Umbilical cord (tissue), 2 donors: Measurements from ENCODE around the gene FBXL7. TPM values are rescaled to one million over a fixed set of nuclear protein-coding genes. Genes with fewer than 3 reads are reported as not detected.

Experiments
- DNase-seq: peaks from one replicate; pipeline ENCODE4 v3.0.0-alpha.2; 2015; ENCODE audit warnings: low spot score
- total RNA-seq: library from RNA; depleted of rRNA; stranded (reverse); fragments of >200 nt; gene quantifications from one replicate; pipeline ENCODE4 v1.2.3, GENCODE V29; 2014; ENCODE audit warnings: low replicate concordance; ENCODE audit not compliant: insufficient read depth

Gene FBXL7
- total RNA-seq, 1 donor from 2014 or later = 7.9 TPM

DNA sequence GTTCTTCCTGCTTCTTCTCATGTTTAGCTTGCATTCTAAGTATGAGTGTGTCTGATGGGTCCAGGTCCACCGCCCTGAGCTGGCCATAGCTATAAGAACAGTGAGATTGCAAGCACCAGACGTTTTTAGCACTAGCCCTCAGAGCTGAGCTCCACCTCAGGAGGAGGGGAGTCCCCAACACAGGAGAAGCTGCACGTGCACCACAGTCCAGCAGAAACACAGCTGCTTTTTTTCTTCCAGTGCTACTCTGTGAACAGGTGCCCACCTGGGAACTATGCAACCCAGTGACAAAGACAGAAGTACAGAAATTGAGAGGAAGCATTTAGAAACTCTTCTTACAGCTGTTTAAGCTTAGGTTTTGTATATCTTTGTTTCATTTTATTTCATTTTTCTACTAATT lies 380.2 kb downstream of the FBXL7 start:
- no peak for DNase-seq

DNA sequence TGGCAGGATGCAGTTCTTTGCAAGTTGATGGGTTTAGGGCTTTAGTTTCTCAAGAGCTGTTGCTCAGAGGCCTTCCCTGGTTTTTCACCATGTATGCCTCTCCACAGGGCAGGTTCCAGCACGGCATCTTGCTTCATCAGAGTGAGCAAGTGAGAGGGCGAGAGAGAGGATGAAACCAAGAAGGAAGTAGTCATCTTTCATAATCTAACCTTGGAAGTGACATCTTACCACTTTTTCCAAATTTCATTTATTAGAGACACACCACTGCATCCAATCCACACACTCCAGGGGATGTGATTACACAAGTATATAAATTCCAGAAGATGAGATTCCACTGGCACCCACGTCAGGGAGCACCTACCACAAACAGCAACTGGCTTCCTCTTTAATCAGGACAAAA lies 385.2 kb downstream of the FBXL7 start:
- no peak for DNase-seq

DNA sequence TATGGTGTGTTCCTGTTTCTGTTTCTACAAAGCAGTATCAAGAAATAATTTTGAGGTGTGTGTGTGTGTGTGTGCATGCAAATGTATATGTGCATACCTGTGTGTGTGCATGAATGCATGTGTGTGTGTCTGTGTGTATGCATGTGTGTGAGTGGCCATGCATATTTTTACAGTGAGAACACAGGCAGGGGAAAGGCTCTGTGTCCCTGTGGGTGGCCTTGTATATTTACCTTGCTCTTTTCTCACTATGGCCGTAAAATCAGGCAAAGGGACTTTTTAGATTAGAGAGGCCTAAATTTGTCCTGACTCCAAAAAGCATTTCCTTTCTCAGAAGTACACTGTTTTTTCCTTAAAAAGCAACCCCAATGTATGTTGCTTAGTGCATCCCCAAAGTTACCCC lies 386.2 kb downstream of the FBXL7 start:
- DNase-seq = no peak

DNA sequence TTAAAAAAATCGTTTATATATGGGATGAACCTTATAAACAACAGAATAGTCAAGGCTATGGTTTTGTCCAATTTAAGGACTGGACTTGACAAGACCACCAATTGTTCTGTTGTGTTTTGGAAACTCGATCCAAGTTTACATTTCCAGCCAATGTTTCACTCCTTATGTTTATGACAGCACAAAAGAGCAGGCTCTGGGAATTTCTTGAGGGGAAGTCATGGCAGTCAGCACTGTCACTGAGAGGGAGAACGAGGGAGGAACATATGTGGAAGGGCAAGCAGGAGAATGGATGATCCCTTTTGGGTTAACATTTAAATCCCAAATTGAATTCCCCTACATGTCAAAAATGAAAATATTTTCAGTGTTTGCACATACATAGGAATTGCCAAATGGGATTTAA lies 387.1 kb downstream of the FBXL7 start:
- no peak for DNase-seq

DNA sequence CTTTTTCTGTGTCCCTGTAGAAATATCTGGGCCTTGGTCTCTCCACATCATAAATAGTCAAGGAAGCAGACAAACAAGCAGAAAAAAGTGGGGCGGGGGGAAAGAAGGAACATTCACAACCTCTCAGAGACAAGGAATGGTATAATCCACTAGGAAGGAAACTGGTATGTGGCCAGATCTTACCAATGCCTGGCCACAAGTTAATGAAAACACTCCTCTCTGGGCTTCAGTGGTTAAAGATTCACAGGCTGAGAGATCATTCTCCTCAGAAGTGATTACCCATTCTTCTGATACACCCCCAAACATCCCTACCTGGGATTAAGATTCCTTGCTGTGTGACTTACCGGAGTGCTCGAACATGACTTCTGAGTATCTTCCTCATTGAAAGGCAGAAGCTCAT lies 389.0 kb downstream of the FBXL7 start:
- DNase-seq = no peak

DNA sequence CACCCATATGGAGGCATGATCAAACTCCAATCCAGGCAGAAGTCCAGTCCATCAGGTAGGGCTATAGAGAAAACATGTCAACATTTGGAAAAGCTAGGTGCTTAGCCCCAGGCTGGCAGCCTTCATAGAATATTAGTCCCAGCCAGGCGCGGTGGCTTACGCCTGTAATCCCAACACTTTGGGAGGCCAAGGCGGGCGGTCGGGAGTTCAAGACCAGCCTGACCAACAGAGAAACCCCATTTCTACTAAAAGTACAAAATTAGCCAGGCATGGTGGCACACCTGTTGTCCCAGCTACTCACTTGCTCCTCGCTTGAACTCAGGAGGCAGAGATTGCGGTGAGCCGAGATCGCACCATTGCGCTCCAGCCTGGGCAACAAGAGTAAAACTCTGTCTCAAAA lies 393.9 kb downstream of the FBXL7 start:
- DNase-seq = no peak

DNA sequence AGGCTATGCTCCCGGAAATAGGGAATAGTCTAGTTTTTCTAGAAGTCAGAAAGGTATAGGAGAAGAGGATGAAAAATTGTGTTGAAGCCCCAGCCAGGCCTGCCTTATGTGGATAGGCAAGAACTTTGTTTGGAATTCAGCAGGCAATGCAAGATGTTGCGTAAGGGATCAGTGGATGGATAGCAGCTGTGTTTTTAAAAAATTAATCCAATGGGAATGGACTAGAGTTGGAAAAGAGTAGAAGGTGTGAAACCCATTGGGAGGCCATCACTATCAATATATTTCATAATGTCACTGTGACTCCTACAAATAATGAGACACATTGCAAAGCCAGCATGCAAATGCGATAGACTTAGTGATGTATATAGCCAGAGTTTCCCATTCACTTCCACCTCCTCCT lies 397.7 kb downstream of the FBXL7 start:
- DNase-seq = no peak

DNA sequence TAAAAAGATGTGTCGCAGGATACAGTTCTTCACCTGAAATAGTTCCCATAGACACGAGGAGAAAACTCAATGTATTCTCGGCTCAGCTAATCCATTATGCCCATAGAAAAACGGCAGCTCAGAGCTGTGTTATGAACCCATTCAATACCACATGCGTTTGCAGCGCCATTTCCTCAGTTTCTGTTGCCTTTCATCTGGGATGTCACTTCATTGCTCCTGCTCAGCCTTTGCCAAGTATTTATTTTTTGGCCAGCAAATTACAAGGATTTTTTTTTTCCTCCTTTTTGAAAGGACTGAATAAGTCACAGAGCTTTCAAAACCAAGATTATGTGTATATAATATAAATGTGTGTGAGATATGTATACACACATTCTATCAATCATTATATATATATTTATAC lies 398.7 kb downstream of the FBXL7 start:
- DNase-seq = no peak

DNA sequence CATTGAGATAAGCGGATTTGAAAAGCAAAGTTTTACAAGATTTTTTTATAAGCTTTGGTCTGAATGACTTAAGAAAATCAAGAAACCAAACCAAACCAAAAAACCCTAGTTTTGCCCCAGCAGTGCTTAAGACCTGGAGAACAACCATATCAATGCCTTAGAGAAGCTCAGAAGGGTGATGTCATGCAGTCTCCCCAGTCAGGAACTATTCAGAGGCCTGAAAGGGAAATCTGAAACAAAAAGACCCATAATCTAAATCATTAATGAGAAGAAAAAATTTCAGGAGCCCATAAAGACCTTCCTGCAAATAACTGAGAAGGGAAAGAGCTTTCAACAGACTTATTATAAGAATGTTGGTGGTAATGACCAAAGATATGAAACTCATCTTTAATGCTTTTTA lies 399.5 kb downstream of the FBXL7 start:
- DNase-seq = peak; percentile 48

DNA sequence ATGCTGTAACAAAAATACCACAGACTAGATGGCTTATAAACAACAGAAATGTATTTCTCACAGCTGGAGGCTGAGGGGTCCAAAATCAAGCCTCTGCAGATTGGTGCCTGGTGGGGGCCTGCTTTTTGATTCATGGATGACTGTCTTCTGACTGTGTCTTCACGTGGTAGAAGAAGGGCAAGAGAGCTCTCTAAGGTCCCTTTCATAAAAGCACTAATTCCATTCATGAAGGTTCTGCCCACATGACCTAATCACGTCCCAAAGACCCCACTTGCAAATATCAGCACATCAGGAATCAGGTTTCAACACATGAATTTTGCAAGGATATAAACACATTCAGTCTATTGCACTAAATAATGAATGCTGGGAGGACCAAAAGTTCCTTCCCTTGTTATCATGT lies 401.2 kb downstream of the FBXL7 start:
- no peak for DNase-seq

DNA sequence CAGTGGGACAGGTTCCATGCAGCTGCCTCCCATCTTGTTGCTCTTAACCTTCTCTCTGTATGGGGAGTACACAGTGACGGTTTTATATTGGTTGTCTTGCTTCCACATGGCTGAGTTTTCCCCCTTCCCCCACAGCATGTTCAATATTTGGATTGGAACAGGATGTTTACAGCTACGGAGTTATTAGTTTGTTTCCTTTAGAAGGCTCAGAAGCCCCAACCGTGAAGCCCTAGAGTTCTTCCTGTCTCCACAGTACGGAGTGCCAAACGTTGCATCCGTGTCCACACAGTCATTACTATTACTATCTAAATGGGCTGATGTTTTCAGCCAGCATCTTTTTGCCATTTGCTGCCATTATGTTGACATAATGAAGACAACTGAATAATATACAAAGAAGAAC lies 402.1 kb downstream of the FBXL7 start:
- no peak for DNase-seq

DNA sequence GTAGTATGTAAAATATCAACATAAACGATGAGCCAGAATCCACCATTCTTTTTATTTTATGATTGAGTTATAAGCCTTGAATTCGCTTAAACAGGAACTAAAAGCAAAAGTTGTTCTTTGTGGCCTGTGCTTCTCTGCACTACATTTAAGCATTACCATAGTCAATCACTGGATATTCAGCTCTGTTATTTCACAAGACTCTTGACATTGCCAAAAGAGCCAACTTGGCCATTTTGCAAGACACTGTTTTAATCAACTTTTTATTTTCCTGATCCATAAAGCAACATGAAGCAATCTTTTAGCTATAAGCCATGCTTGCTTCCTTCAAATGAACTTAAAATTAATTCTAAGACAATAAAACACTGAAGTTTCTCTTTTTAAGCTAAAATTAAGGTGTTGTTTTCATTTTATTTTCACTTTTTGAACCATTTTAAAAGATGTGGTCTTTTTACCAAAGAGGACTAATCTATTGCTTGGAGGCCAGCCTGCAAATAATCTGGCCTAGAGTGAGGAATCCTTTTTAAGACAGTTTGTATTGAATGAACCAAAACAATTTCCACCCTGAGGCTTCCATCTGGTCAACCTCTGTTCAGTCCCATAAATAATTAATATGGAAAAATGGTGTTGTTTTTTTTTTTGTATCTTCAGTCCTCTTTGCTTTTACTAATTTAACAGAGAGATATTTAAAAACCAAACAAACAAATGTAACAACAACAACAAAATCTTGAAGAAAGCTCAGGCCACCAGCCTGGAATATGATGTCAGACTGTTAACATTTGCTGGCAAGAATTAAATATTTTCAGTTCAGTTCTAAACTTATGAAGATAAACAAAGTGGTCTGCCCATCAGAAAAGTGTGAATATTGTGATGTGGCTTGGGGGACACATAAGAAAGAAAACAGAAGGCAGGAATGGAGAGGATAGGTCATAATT lies 405.2 kb downstream of the FBXL7 start:
- peak; percentile 23 for DNase-seq

DNA sequence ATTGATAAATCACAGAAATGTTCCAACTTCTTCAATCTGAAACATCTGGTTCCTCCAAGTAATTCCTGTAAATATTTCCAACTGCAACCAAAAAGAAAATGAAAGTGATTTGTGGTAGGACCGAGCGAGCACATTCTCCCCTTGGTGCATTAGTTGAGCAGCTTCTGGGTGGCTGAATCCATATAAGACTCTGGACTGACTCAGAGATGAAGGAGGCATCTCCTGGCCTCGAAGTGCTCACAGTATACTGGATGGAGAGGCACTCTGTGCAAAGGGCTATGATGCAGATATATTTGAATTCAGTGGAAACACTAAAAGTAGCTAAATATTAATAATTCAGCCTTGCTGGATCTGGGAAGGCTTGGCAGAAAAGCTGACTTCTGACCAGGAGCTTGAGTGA lies 414.7 kb downstream of the FBXL7 start:
- peak; percentile 80 for DNase-seq

DNA sequence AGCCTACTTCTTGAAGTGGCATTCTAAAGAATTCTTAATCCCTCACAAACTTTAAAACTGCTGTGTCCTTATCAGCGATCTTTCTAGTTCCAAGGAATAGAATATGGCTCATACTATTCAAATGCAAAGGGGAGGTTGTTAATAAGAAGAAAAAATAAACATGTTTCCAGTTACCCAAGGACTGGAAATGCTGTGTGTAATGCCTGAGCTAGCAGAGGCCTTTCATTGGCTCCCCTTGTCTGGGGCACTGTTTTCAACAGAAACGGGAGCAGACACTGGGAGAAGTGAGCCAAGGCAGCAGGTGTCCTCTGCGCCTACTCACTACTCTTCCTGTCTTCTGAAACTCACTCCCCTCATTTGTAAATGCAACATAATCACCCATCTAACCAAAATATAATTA lies 426.6 kb downstream of the FBXL7 start:
- DNase-seq = peak; percentile 35

DNA sequence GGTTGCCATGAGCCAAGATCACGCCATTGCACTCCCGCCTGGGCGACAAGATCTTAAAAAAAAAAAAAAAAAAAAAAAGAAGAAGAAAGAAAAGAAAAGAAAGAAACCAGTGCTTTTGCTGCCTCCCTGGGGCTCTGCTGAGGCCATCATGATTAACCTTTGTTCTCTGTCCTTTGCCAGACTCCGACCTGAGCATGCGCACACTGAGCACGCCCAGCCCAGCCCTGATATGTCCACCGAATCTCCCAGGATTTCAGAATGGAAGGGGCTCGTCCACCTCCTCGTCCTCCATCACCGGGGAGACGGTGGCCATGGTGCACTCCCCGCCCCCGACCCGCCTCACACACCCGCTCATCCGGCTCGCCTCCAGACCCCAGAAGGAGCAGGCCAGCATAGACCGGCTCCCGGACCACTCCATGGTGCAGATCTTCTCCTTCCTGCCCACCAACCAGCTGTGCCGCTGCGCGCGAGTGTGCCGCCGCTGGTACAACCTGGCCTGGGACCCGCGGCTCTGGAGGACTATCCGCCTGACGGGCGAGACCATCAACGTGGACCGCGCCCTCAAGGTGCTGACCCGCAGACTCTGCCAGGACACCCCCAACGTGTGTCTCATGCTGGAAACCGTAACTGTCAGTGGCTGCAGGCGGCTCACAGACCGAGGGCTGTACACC lies 427.9 kb downstream of the FBXL7 start:
- DNase-seq = no peak

DNA sequence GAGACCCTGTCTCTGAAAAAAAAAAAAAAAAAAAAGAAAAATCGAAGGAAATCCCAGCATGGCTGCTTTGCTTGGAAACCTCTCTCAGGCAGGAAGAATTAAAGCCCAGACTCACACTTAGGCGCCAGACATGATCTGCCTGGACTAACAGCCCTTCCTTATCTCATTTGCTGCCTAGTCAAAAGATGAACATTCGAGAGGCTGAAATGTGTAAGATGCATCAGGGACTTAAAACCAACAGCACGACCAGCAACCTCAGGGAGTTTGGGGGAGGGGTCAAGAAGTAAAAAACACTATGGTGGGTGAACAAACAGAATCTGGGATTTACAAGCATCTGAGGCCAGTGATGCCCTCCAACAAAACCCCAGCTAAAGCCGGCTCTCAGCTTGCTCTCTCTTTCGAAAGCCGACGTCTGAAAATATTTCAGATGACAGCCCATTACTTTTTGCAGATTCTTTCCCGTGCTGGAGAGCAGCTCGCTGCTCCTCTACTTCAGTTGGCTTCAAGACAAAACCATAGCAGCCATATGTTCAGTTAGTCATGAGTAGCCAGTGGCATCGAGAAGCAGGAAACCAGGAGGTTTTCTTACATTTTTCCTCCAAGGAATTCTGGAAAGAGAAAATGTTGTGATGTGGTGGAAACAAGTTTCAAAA lies 429.8 kb downstream of the FBXL7 start:
- peak; percentile 96 for DNase-seq

DNA sequence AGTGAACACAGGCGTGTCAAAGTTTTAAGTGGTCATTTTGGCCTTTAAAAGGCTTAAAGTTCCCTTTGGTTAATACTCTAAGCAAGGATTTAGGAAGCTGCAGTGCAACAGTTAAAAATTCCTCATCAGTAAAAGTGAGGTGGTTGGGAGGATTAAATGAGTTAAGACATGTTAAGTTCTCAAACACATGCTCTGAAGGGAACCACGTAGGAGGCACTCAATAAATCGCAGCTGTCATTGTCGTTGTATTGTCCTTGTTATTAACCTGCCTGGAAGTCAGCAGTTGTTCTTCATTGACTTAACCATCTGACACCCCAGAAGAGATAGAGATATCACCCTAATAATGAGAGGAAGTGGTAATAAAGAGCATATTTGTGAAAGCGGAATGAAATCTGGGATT lies 432.1 kb downstream of the FBXL7 start:
- no peak for DNase-seq

DNA sequence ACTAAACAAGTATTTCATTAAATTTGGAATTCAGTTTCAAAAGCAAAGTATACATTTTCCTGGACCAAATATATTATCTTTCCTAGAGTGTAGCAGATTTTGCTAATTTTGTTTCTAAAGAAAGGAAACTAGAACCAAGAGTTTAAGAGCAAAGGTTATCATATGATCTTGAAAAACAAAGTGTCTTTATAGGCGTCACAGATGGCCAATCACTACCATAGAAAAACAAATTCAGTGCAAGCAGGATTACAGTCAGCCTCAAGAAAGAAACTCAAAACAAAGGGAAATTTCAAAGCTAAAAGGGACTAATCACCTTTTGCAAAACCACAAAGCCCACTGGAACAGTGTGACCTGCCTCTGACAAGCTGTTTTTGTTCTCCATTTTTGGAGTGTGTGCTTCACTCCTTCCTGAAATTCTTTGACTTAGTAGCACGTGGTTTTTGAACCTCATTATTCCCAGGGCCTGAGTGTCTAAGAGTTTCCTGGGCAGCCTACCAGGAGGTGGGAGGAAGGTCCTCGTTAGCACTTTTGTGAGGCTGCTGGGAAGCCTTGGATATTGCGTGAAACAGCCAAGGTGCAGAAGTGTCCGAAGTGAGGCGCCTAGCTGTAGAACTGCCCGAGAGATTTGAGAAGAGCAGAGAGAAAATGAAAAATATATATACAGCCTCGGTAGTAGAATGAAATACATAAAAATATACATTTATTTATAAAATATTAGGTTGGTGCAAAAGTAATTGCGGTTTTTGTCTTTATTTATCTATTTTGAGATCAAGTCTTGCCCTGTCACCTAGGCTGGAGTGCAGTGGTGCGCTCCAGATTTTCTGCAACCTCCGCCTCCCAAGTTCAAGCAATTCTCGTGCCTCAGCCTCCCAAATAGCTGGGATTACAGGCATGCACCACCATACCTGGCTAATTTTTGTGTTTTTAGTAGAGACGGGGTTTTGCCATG lies 433.6 kb downstream of the FBXL7 start:
- no peak for DNase-seq

DNA sequence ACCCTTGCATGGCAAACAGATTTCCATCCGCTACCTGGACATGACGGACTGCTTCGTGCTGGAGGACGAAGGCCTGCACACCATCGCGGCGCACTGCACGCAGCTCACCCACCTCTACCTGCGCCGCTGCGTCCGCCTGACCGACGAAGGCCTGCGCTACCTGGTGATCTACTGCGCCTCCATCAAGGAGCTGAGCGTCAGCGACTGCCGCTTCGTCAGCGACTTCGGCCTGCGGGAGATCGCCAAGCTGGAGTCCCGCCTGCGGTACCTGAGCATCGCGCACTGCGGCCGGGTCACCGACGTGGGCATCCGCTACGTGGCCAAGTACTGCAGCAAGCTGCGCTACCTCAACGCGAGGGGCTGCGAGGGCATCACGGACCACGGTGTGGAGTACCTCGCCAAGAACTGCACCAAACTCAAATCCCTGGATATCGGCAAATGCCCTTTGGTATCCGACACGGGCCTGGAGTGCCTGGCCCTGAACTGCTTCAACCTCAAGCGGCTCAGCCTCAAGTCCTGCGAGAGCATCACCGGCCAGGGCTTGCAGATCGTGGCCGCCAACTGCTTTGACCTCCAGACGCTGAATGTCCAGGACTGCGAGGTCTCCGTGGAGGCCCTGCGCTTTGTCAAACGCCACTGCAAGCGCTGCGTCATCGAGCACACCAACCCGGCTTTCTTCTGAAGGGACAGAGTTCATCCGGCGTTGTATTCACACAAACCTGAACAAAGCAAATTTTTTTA lies 436.7 kb downstream of the FBXL7 start:
- DNase-seq = no peak

DNA sequence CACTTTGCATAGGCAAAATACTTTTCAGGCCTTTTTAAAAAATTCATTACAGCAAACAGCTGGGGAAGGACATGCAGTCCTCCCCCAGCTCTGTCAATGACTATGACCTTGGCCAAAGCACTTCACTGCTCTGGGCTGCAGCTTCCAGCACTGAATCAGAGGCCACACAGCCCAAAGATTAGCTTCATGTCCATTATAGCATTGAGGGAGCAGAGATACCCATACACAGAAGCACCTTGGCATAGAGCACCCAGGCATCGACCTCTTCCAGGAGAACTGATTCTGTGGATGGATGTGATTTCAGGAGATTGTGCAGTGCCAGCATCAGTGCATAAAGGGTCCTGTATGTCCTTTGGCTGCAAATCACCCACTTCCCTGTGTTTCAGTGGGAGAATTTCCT lies 437.7 kb downstream of the FBXL7 start:
- DNase-seq = no peak

DNA sequence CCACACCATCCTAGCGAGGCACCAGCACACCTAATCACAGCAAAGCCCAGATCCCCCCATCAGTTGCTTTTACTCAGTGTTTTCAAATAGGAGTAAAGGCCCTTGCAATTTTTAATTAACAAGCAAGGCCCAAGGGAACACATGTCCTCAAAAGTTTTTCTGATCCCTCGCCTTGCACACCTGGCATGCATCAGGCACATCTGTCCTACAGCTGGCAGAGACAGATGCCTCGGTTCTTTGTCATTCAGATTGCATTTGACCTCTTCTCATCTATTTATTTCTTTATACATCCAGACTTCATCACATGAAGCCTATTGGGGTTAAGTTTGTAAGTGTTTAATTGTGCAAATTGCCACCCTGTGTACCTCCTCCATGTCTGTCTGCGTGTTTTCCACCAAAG lies 438.2 kb downstream of the FBXL7 start:
- no peak for DNase-seq
